ENCODE measurements around the gene UBE2O. TPM values are rescaled to one million over a fixed set of nuclear protein-coding genes. Genes with fewer than 3 reads are reported as not detected.

UBE2O gene
- total RNA-seq, 1 experiment from 2014 or later: 52.6 TPM

DNA sequence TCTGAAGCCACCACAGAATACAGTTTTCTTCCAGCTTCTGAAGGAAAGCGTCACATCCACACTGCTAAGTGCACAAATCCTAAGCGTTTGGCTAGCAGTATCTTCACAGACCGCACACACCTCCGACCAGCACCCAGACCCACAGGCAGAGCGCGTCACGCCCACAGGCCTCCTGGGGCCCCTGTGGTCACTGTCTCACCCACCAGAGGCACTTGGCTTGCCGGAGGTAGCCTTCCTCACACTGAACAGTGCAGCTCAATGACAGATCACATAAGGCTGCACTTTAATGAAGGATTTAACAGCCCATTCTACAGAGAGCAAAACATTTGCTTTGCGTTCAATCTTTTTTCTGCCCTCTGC lies 47.4 kb downstream of the UBE2O start:
- Mint-ChIP-seq H3K4me3 (no peak overlapping the region), H3K4me1 (peaks cover 4 to 5% of the 10 kb centered on the region in 2 experiments; a peak in 3 of 4 replicates), H3K36me3 (ENCODE audit: insufficient read depth in 1 of 3, low read depth in 3 of 3) (peaks cover 44 to 57% (median 49%) of the 10 kb centered on the region in 3 experiments), H3K27me3 (ENCODE audit: low read depth) (no peaks in the 10 kb centered on the region), H3K27ac (0 out of 7 replicates have a peak overlapping the region, but pooled peaks of 1 of the 3 experiments have one; percentile 34), H3K9me3 (no peaks in the 10 kb centered on the region)
- WGBS (ENCODE audit: extremely low coverage, insufficient read length, low lambda C conversion rate): no CpG with 5 or more reads among the region's 9 CpGs
- Histone ChIP-seq H2BK5ac (ENCODE audit: insufficient read length, low read length) (no peak overlapping the region), H4K8ac (replicated peaks; ENCODE audit: insufficient read length, low read depth, low read length) (no peak overlapping the region), H3K14ac (ENCODE audit: insufficient read depth, low read length) (no peak overlapping the region), H3K4me1 (ENCODE audit: insufficient read depth, low read length) (no peaks in the 10 kb centered on the region), H3K56ac (ENCODE audit: insufficient read length, low read depth, low read length) (no peak overlapping the region), H3T11ph (ENCODE audit: low read length) (no peak overlapping the region), H3K27ac (ENCODE audit: insufficient read length, low read depth, low read length) (no peak overlapping the region), H3K4ac (ENCODE audit: low read depth, low read length) (no peak overlapping the region), H3K79me1 (ENCODE audit: insufficient read depth, low read depth, low read length, poor library complexity, severe bottlenecking) (peaks cover 4% of the 10 kb centered on the region), H3K18ac (ENCODE audit: insufficient read length, low read depth, low read length) (no peak overlapping the region), H2BK15ac (ENCODE audit: low read depth, low read length) (no peak overlapping the region), H4K5ac (ENCODE audit: insufficient read length, low read depth, low read length) (no peak overlapping the region), H3K23me2 (ENCODE audit: insufficient read length, low read depth, low read length, poor library complexity, severe bottlenecking) (no peaks in the 10 kb centered on the region), H4K91ac (ENCODE audit: insufficient read length, low read depth, low read length) (no peak overlapping the region), H3K79me2 (ENCODE audit: insufficient read depth, low read length) (peaks cover 6% of the 10 kb centered on the region; the same call in 1 of the 2 replicates), H3K23ac (ENCODE audit: insufficient read length, low read depth, low read length) (no peak overlapping the region), H2BK120ac (ENCODE audit: low read depth, low read length, poor library complexity, severe bottlenecking) (no peak overlapping the region), H3K27me3 (ENCODE audit: insufficient read depth, low read length) (no peaks in the 10 kb centered on the region), H3K4me2 (ENCODE audit: insufficient read depth, insufficient read length, low read length) (no peak overlapping the region), H2AFZ (ENCODE audit: low read length) (no peak overlapping the region), H2BK12ac (ENCODE audit: insufficient read length, low read depth, low read length) (no peak overlapping the region), H2BK20ac (ENCODE audit: low read depth, low read length, poor library complexity, severe bottlenecking) (no peak overlapping the region), H3K9me3 (ENCODE audit: control insufficient read depth, low read depth, low read length) (no peaks in the 10 kb centered on the region), H2AK5ac (ENCODE audit: insufficient read length, low read length) (no peak overlapping the region), H3K9ac (ENCODE audit: extremely low read depth, insufficient read length, low read length) (no peak overlapping the region), H4K20me1 (ENCODE audit: control insufficient read depth, insufficient read depth, insufficient read length) (peaks cover 4% of the 10 kb centered on the region)
- no peak for DNase-seq
- TF ChIP-seq, protein P1, sequence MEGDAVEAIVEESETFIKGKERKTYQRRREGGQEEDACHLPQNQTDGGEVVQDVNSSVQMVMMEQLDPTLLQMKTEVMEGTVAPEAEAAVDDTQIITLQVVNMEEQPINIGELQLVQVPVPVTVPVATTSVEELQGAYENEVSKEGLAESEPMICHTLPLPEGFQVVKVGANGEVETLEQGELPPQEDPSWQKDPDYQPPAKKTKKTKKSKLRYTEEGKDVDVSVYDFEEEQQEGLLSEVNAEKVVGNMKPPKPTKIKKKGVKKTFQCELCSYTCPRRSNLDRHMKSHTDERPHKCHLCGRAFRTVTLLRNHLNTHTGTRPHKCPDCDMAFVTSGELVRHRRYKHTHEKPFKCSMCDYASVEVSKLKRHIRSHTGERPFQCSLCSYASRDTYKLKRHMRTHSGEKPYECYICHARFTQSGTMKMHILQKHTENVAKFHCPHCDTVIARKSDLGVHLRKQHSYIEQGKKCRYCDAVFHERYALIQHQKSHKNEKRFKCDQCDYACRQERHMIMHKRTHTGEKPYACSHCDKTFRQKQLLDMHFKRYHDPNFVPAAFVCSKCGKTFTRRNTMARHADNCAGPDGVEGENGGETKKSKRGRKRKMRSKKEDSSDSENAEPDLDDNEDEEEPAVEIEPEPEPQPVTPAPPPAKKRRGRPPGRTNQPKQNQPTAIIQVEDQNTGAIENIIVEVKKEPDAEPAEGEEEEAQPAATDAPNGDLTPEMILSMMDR (conservative IDR thresholded peaks at IDR 0.05): no peak
